Activated T-helper 2 cell treated with anti-CD3 and anti-CD28 coated beads, Interferon-gamma antibody, Interleukin-2, Interleukin-4, amounts not matched to agents 10 μg/mL and 5 μg/mL and 100 μg/mL, durations not matched to agents 14 hours and 24 hours and 36 hours (primary cell): Measurements from ENCODE around the gene SLC38A8. TPM values are rescaled to one million over a fixed set of nuclear protein-coding genes. Genes with fewer than 3 reads are reported as not detected.
A peak's percentile ranks its signal among the peaks of the same experiment; 100 is the strongest.

Experiments used
- DNase-seq: peaks from one replicate; pipeline ENCODE4 v3.0.0; 2021; ENCODE audit warnings: low spot score
- H3K27ac Mint-ChIP-seq: one replicate; pipeline ENCODE4 v1.8.0; 2021; ENCODE audit warnings: mixed read lengths
- H3K27me3 Mint-ChIP-seq: one replicate; pipeline ENCODE4 v1.8.0; 2021; ENCODE audit warnings: low read depth, mixed read lengths
- H3K36me3 Mint-ChIP-seq: one replicate; pipeline ENCODE4 v1.8.0; 2021; ENCODE audit warnings: low read depth, mixed read lengths
- H3K4me1 Mint-ChIP-seq: one replicate; pipeline ENCODE4 v1.8.0; 2021; ENCODE audit warnings: low read depth, mixed read lengths
- H3K4me3 Mint-ChIP-seq: one replicate; pipeline ENCODE4 v1.8.0; 2021; ENCODE audit warnings: low read depth, mild to moderate bottlenecking, moderate library complexity, mixed read lengths
- H3K9me3 Mint-ChIP-seq: one replicate; pipeline ENCODE4 v1.8.0; 2021; ENCODE audit warnings: mixed read lengths
- intact Hi-C: fragments of 100-400 bp; cut with micrococcal nuclease; formaldehyde crosslinking; loops from one replicate; pipeline ENCODE4 v1.15.1; 2023
- total RNA-seq: library from RNA; stranded (reverse); gene quantifications from 2 replicates; pipeline ENCODE4 v1.2.3, GENCODE V29; 2022

Gene SLC38A8
- total RNA-seq, 1 donor from 2014 or later = not detected

- Mint-ChIP-seq H3K36me3 (no peaks in the 10 kb centered on the region), H3K4me1 (no peaks in the 10 kb centered on the region), H3K27ac (no peak overlapping the region), H3K9me3 (no peaks in the 10 kb centered on the region), H3K27me3 (no peaks in the 10 kb centered on the region), H3K4me3 (no peak overlapping the region)
- intact Hi-C loops = no loop called here
- peak; percentile 72 for DNase-seq
Measured at GRCh38 chr16:84013787-84014569, 28.6 kb downstream of the SLC38A8 start.

DNA sequence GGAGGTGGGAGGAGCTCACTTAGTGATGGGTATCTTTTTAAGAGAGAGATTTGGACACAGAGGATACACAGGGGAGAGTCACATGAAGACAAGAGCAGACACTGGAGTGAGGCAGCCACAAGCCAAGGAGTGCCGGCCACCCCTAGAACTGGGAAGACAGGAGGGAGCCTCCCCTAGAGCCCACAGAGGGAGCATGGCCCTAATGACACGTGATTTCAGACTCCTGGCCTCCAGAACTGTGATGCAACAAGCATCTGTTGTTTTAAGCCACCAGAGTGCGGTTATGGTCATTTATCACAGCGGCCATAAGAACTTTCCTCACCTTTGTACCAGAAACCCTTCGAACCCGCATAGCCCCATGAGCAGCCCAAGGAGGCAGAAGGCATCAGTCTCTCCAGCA lies 33.3 kb downstream of the SLC38A8 start:
- no peaks in the 10 kb centered on the region for H3K9me3 Mint-ChIP-seq
- peaks cover 5% of the 10 kb centered on the region for H3K27me3 Mint-ChIP-seq
- H3K4me1 Mint-ChIP-seq = no peaks in the 10 kb centered on the region
- no peaks in the 10 kb centered on the region for H3K36me3 Mint-ChIP-seq
- no peak for DNase-seq
- intact Hi-C loops = no loop called here
- no peak overlapping the region for H3K27ac Mint-ChIP-seq
- no peak overlapping the region for H3K4me3 Mint-ChIP-seq

DNA sequence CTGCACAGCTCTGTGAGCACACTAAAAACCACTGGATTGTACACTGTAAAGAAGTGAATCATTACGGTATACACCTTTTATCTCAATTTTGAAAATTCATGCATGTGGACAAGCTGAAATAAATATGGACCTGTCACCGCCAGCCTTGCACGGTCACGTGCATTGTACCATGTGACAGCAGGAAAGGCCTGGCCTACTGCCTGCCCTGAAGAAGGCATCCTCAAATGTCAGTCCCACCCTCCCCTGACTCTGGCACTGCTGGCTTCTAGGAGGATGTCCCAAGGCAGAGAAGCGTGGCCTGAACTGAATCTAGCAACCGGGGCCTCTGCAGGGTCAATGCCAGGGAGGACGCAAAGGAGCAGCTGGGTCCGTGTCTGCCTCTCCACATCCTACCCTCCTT lies 34.6 kb downstream of the SLC38A8 start:
- intact Hi-C loops = no loop called here
- Mint-ChIP-seq H3K27me3 (peaks cover 5% of the 10 kb centered on the region), H3K36me3 (no peaks in the 10 kb centered on the region), H3K9me3 (no peaks in the 10 kb centered on the region), H3K4me1 (no peaks in the 10 kb centered on the region), H3K4me3 (no peak overlapping the region), H3K27ac (no peak overlapping the region)
- DNase-seq = no peak

- Mint-ChIP-seq H3K36me3 (no peaks in the 10 kb centered on the region), H3K27me3 (peaks cover 5% of the 10 kb centered on the region), H3K4me1 (no peaks in the 10 kb centered on the region), H3K4me3 (no peak overlapping the region), H3K9me3 (no peaks in the 10 kb centered on the region), H3K27ac (no peak overlapping the region)
- intact Hi-C loops = no loop called here
- no peak for DNase-seq
Measured at GRCh38 chr16:84007520-84007919, 35.1 kb downstream of the SLC38A8 start.

GRCh38 chr16:84005391-84005790 lies 37.2 kb downstream of the SLC38A8 start:
- no peaks in the 10 kb centered on the region for H3K9me3 Mint-ChIP-seq
- no peak overlapping the region for H3K4me3 Mint-ChIP-seq
- DNase-seq = no peak
- no peak overlapping the region for H3K27ac Mint-ChIP-seq
- intact Hi-C loops = no loop called here
- H3K27me3 Mint-ChIP-seq = peaks cover 5% of the 10 kb centered on the region
- H3K4me1 Mint-ChIP-seq = no peaks in the 10 kb centered on the region
- H3K36me3 Mint-ChIP-seq = no peaks in the 10 kb centered on the region

GRCh38 chr16:84004442-84004841 lies 38.2 kb downstream of the SLC38A8 start:
- H3K36me3 Mint-ChIP-seq = no peaks in the 10 kb centered on the region
- intact Hi-C loops = no loop called here
- DNase-seq = no peak
- no peak overlapping the region for H3K27ac Mint-ChIP-seq
- peaks cover 5% of the 10 kb centered on the region for H3K27me3 Mint-ChIP-seq
- H3K4me3 Mint-ChIP-seq = no peak overlapping the region
- H3K4me1 Mint-ChIP-seq = no peaks in the 10 kb centered on the region
- H3K9me3 Mint-ChIP-seq = no peaks in the 10 kb centered on the region

GRCh38 chr16:84003038-84003437 lies 39.6 kb downstream of the SLC38A8 start:
- DNase-seq = no peak
- no peaks in the 10 kb centered on the region for H3K9me3 Mint-ChIP-seq
- H3K27me3 Mint-ChIP-seq = peaks cover 5% of the 10 kb centered on the region
- no peak overlapping the region for H3K27ac Mint-ChIP-seq
- no peaks in the 10 kb centered on the region for H3K36me3 Mint-ChIP-seq
- H3K4me3 Mint-ChIP-seq = no peak overlapping the region
- H3K4me1 Mint-ChIP-seq = no peaks in the 10 kb centered on the region
- intact Hi-C loops = no loop called here

GRCh38 chr16:84001726-84002125 lies 40.9 kb downstream of the SLC38A8 start:
- no peak for DNase-seq
- H3K36me3 Mint-ChIP-seq = no peaks in the 10 kb centered on the region
- H3K27me3 Mint-ChIP-seq = peaks cover 5% of the 10 kb centered on the region
- no peaks in the 10 kb centered on the region for H3K4me1 Mint-ChIP-seq
- intact Hi-C loops = no loop called here
- H3K4me3 Mint-ChIP-seq = no peak overlapping the region
- no peaks in the 10 kb centered on the region for H3K9me3 Mint-ChIP-seq
- no peak overlapping the region for H3K27ac Mint-ChIP-seq

GRCh38 chr16:84000989-84001642 lies 41.5 kb downstream of the SLC38A8 start:
- Mint-ChIP-seq H3K27ac (no peak overlapping the region), H3K27me3 (peaks cover 11% of the 10 kb centered on the region), H3K36me3 (no peaks in the 10 kb centered on the region), H3K4me1 (no peaks in the 10 kb centered on the region), H3K4me3 (no peak overlapping the region), H3K9me3 (no peaks in the 10 kb centered on the region)
- no peak for DNase-seq
- intact Hi-C loops = no loop called here

DNA sequence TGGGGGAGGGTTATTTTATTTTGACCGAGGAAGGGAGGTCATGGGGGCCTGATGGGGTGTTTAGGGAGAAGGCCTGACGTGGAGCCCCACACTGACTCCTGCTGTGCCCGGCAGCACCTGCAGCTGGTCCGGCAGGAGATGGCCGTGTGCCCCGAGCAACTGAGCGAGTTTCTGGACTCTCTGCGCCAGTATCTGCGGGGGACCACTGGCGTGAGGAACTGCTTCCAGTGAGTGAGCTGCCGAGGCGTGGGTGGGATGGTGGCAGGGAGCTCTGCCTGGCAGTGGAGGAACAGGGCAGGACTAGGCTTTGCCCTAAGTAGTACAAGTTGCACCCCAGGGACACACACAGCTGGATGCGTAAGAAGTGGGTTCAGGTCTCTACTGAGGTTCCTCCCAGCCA lies 44.5 kb downstream of the SLC38A8 start:
- no peaks in the 10 kb centered on the region for H3K9me3 Mint-ChIP-seq
- peaks cover 16% of the 10 kb centered on the region for H3K27me3 Mint-ChIP-seq
- H3K4me3 Mint-ChIP-seq = no peak overlapping the region
- intact Hi-C loops = no loop called here
- H3K4me1 Mint-ChIP-seq = no peaks in the 10 kb centered on the region
- H3K36me3 Mint-ChIP-seq = no peaks in the 10 kb centered on the region
- H3K27ac Mint-ChIP-seq = no peak overlapping the region
- no peak for DNase-seq

DNA sequence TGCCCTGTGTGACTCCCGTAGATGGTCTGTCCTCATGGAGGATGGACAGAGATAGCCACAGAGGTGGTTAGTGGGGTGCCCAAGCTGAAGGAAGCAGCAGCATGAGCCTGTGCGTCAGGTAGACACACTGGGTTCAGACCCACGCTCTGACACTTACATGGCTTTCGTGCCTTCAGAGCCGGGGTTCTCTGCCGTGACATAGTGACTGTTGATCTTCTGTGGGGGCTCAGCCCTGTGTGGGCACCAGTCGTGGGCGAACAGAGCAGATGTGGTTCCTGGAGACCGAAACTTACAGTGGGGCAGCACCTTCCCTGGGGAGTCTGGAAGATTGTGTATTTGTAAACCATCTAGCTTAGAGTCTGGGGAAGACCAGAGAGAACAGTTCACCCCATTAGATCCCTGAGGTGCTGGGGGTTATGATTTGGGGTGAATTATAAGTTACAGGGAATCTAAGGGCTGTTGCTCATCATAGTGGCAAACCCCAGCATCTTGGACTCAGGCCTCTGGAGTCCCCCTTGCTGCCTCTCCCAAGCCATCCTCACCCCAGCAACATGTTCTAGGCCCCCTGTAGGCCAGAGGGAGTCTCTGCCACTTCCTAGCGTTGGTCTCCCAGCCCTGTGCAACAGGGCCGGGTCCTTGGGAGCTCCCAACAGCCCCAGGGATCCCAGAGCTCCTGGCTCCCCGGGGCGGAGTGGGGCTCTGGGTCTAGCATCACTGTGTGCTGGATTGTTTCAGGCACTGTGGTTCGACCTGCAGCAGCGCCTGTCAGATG lies 45.9 kb downstream of the SLC38A8 start:
- Mint-ChIP-seq H3K27me3 (peaks cover 16% of the 10 kb centered on the region), H3K27ac (no peak overlapping the region), H3K9me3 (no peaks in the 10 kb centered on the region), H3K4me1 (no peaks in the 10 kb centered on the region), H3K36me3 (no peaks in the 10 kb centered on the region), H3K4me3 (no peak overlapping the region)
- intact Hi-C loops = no loop called here
- DNase-seq = no peak

DNA sequence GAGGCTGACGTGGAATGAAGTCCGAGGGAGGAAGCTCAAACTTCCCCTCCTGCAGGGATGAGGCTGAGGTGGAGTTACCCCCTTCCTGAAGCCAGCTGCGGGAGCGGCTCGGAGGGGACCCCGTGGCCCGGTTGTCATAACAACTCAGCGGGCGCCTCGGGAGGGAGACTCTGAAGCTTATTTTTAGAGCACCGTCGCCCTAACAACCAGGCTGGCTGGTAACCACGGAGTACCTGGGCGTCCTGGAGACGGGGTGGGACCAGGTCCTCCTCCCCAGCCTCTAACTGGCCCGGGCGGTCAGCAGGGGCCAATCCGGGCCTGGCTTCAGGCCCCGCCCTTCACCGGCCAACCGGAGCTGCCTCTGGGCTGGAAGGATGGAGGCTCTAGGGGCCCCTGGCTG lies 46.8 kb downstream of the SLC38A8 start:
- Mint-ChIP-seq H3K4me3 (no peak overlapping the region), H3K36me3 (no peaks in the 10 kb centered on the region), H3K27me3 (peaks cover 16% of the 10 kb centered on the region), H3K27ac (no peak overlapping the region), H3K9me3 (no peaks in the 10 kb centered on the region), H3K4me1 (no peaks in the 10 kb centered on the region)
- no peak for DNase-seq
- intact Hi-C loops = no loop called here

DNA sequence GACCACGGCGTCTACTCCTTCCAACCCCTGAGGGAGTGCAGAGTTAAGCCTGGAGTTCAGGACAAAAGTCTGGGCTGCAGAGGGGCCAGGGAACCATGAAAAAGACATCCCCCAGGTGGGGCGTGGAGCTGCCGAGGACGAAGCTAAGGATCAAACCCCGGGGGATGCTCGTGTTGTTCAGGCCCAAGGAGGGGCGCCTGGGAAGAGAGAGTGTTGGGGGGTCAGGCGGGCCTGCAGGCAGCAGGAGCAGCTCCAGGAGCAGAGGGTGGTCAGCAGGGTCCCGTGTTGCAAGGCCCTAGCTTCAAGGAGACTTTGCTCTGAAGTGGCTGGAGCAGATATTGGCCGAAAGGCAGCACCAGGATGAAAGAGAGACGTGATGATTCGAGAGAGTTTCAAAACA lies 47.9 kb downstream of the SLC38A8 start:
- H3K27me3 Mint-ChIP-seq = peaks cover 19% of the 10 kb centered on the region

More for the DNA sequence above, 47.9 kb downstream of the SLC38A8 start:
- no peaks in the 10 kb centered on the region for H3K36me3 Mint-ChIP-seq
- intact Hi-C loops = no loop called here
- H3K9me3 Mint-ChIP-seq = no peaks in the 10 kb centered on the region
- no peak overlapping the region for H3K27ac Mint-ChIP-seq
- no peak overlapping the region for H3K4me3 Mint-ChIP-seq
- no peak for DNase-seq
- no peaks in the 10 kb centered on the region for H3K4me1 Mint-ChIP-seq
